ENCODE data around the gene HOXB13. TPM values are rescaled to one million over a fixed set of nuclear protein-coding genes. Genes with fewer than 3 reads are reported as not detected.

The HOXB13 gene
- total RNA-seq, 1 donor from 2014 or later: not detected

- H3K27ac Mint-ChIP-seq: no peak overlapping the region
- no peaks in the 10 kb centered on the region for H3K36me3 Mint-ChIP-seq (ENCODE audit: low read depth)
- no peaks in the 10 kb centered on the region for H3K4me1 Mint-ChIP-seq (ENCODE audit: low read depth)
- DNase-seq (ENCODE audit: low spot score): no peak
- no peaks in the 10 kb centered on the region for H3K9me3 Mint-ChIP-seq
- peaks cover 53% of the 10 kb centered on the region for H3K27me3 Mint-ChIP-seq (ENCODE audit: insufficient read depth)
- no peak overlapping the region for H3K4me3 Mint-ChIP-seq
- intact Hi-C loops (cut with micrococcal nuclease): no loop called here
Observed at GRCh38 chr17:48701864-48702532, 26.6 kb downstream of the HOXB13 start.

- H3K4me1 Mint-ChIP-seq (ENCODE audit: low read depth): no peaks in the 10 kb centered on the region
- peaks cover 44% of the 10 kb centered on the region for H3K27me3 Mint-ChIP-seq (ENCODE audit: insufficient read depth)
- DNase-seq (ENCODE audit: low spot score): no peak
- no peaks in the 10 kb centered on the region for H3K9me3 Mint-ChIP-seq
- intact Hi-C loops (cut with micrococcal nuclease): no loop called here
- no peak overlapping the region for H3K4me3 Mint-ChIP-seq
- no peak overlapping the region for H3K27ac Mint-ChIP-seq
- no peaks in the 10 kb centered on the region for H3K36me3 Mint-ChIP-seq (ENCODE audit: low read depth)
Observed at GRCh38 chr17:48693178-48693577, 35.4 kb downstream of the HOXB13 start.

- H3K27me3 Mint-ChIP-seq (ENCODE audit: insufficient read depth): peaks cover 46% of the 10 kb centered on the region
- H3K4me1 Mint-ChIP-seq (ENCODE audit: low read depth): no peaks in the 10 kb centered on the region
- no peak overlapping the region for H3K4me3 Mint-ChIP-seq
- no peak overlapping the region for H3K27ac Mint-ChIP-seq
- H3K36me3 Mint-ChIP-seq (ENCODE audit: low read depth): no peaks in the 10 kb centered on the region
- no peaks in the 10 kb centered on the region for H3K9me3 Mint-ChIP-seq
- no peak for DNase-seq (ENCODE audit: low spot score)
- intact Hi-C loops (cut with micrococcal nuclease): no loop called here
Observed at GRCh38 chr17:48692049-48692448, 36.5 kb downstream of the HOXB13 start.

DNA sequence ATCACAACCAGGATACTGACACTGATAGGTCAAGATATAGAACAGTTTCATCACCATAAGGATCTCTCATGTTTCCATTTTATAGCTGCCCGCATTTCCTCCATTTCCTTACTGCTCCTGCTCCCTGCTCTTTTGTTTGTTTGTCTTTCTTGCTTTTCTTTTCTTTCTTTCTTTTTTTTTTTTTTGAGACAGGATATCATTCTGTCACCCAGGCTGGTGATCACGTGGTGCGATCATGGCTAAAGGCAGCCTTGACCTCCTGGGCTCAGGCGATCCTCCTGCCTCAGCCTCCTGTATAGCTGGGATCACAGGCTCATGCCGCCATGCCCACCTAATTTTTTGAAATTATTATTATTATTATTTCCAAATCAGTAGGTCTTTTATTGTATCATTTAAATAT is 37.9 kb downstream of the HOXB13 start:
- no peaks in the 10 kb centered on the region for H3K4me1 Mint-ChIP-seq (ENCODE audit: low read depth)
- no peak overlapping the region for H3K4me3 Mint-ChIP-seq
- no peak for DNase-seq (ENCODE audit: low spot score)
- H3K9me3 Mint-ChIP-seq: no peaks in the 10 kb centered on the region
- H3K27me3 Mint-ChIP-seq (ENCODE audit: insufficient read depth): peaks cover 37% of the 10 kb centered on the region
- no peaks in the 10 kb centered on the region for H3K36me3 Mint-ChIP-seq (ENCODE audit: low read depth)
- no peak overlapping the region for H3K27ac Mint-ChIP-seq
- intact Hi-C loops (cut with micrococcal nuclease): no loop called here

GRCh38 chr17:48681609-48682008 is 46.9 kb downstream of the HOXB13 start:
- DNase-seq (ENCODE audit: low spot score): no peak
- H3K4me1 Mint-ChIP-seq (ENCODE audit: low read depth): no peaks in the 10 kb centered on the region
- H3K27me3 Mint-ChIP-seq (ENCODE audit: insufficient read depth): peaks cover 36% of the 10 kb centered on the region
- H3K9me3 Mint-ChIP-seq: no peaks in the 10 kb centered on the region
- no peaks in the 10 kb centered on the region for H3K36me3 Mint-ChIP-seq (ENCODE audit: low read depth)
- H3K27ac Mint-ChIP-seq: no peak overlapping the region
- H3K4me3 Mint-ChIP-seq: no peak overlapping the region
- intact Hi-C loops (cut with micrococcal nuclease): no loop called here

GRCh38 chr17:48679385-48680096 is 49.0 kb downstream of the HOXB13 start:
- no peak overlapping the region for H3K27ac Mint-ChIP-seq
- intact Hi-C loops (cut with micrococcal nuclease): loop anchor here (2.0 kb wide), 1 partner anchor 111 kb away; no protein-coding TSS in a partner anchor
- H3K9me3 Mint-ChIP-seq: no peaks in the 10 kb centered on the region
- peaks cover 48% of the 10 kb centered on the region for H3K27me3 Mint-ChIP-seq (ENCODE audit: insufficient read depth)
- H3K4me1 Mint-ChIP-seq (ENCODE audit: low read depth): no peaks in the 10 kb centered on the region
- DNase-seq (ENCODE audit: low spot score): no peak
- H3K36me3 Mint-ChIP-seq (ENCODE audit: low read depth): no peaks in the 10 kb centered on the region
- no peak overlapping the region for H3K4me3 Mint-ChIP-seq

GRCh38 chr17:48678141-48678971 is 50.2 kb downstream of the HOXB13 start:
- intact Hi-C loops (cut with micrococcal nuclease): loop anchor here (1.0 to 2.0 kb wide), 2 partner anchors 112 to 200 kb away; no protein-coding TSS in a partner anchor
- no peaks in the 10 kb centered on the region for H3K9me3 Mint-ChIP-seq
- peaks cover 53% of the 10 kb centered on the region for H3K27me3 Mint-ChIP-seq (ENCODE audit: insufficient read depth)
- no peaks in the 10 kb centered on the region for H3K4me1 Mint-ChIP-seq (ENCODE audit: low read depth)
- DNase-seq (ENCODE audit: low spot score): peak; percentile 60
- no peak overlapping the region for H3K27ac Mint-ChIP-seq
- no peak overlapping the region for H3K4me3 Mint-ChIP-seq
- H3K36me3 Mint-ChIP-seq (ENCODE audit: low read depth): no peaks in the 10 kb centered on the region

- Mint-ChIP-seq H3K27me3 (ENCODE audit: insufficient read depth) (peaks cover 52% of the 10 kb centered on the region), H3K27ac (no peak overlapping the region), H3K36me3 (ENCODE audit: low read depth) (no peaks in the 10 kb centered on the region), H3K4me1 (ENCODE audit: low read depth) (no peaks in the 10 kb centered on the region), H3K4me3 (no peak overlapping the region), H3K9me3 (no peaks in the 10 kb centered on the region)
- intact Hi-C loops (cut with micrococcal nuclease): no loop called here
- DNase-seq (ENCODE audit: low spot score): no peak
Observed at GRCh38 chr17:48676963-48677558, 51.5 kb downstream of the HOXB13 start.

Other genes with a start within 250 kb of the HOXB13 start
- not detected in 2 replicates for gene HOXB1, start 197.7 kb downstream of the HOXB13 start, total RNA-seq
- 32.5 and 32.8 TPM in 2 replicates for gene HOXB2, start 183.6 kb downstream of the HOXB13 start, total RNA-seq
- gene HOXB4, start 150.4 kb downstream of the HOXB13 start, total RNA-seq: 3.8 and 4.2 TPM in 2 replicates
- gene HOXB3, start 138.5 kb downstream of the HOXB13 start, total RNA-seq: 2.5 and 2.8 TPM in 2 replicates
- 0.10 TPM in 1 of 2 replicates, not detected in the other for gene HOXB5, start 135.0 kb downstream of the HOXB13 start, total RNA-seq
- gene HOXB6, start 123.8 kb downstream of the HOXB13 start, total RNA-seq: 0.71 and 0.99 TPM in 2 replicates
- 0.49 and 0.51 TPM in 2 replicates for gene HOXB7, start 117.7 kb downstream of the HOXB13 start, total RNA-seq
- gene HOXB8, start 113.5 kb downstream of the HOXB13 start, total RNA-seq: not detected in 2 replicates
- 0.27 and 0.39 TPM in 2 replicates for gene HOXB9, start 102.4 kb downstream of the HOXB13 start, total RNA-seq
- gene PRAC1, start 6.2 kb downstream of the HOXB13 start, total RNA-seq: not detected in 2 replicates
- gene PRAC2, start 5.6 kb downstream of the HOXB13 start, total RNA-seq: not detected in 2 replicates
- not detected in 2 replicates for gene TTLL6, start 88.5 kb upstream of the HOXB13 start, total RNA-seq
- 50.3 and 57.9 TPM in 2 replicates for gene CALCOCO2, start 102.3 kb upstream of the HOXB13 start, total RNA-seq
- gene ATP5MC1, start 164.0 kb upstream of the HOXB13 start, total RNA-seq: 149 and 155 TPM in 2 replicates
- 88.8 and 91.5 TPM in 2 replicates for gene UBE2Z, start 179.7 kb upstream of the HOXB13 start, total RNA-seq
- gene SNF8, start 216.1 kb upstream of the HOXB13 start, total RNA-seq: 148 and 163 TPM in 2 replicates
- gene GIP, start 239.8 kb upstream of the HOXB13 start, total RNA-seq: not detected in 2 replicates

All from activated T-helper 1 cell treated with anti-CD3 and anti-CD28 coated beads, Interleukin-12 subunit alpha, Interleukin-12 subunit beta, Interleukin-2, Interleukin-4 antibody, amounts not matched to agents 30 ng/mL and 10 ng/mL and 1 ng/mL, durations not matched to agents 14 hours and 24 hours and 36 hours (primary cell).